ENCODE results near the gene DMD.

The DMD gene

DNA sequence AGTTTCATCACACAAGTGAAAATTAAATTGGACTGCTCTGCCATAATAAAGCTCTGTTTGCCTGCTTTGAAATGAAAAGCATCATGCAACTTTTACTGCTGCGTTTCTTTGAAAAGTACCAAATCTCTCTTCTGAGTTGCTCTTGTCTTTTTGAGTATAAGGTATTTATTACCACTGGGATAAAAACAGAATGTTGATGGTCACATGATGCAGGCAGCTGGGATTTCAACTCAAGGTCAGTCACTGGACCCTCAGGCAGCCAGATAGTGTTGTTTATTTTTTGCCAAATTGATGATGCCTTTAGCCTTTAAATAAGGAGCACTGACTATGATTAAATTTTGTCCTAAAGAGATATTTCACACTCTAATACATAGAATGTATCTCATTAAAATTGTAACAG lies 32.7 kb downstream of the DMD start:
- TF ChIP-seq, protein P1, sequence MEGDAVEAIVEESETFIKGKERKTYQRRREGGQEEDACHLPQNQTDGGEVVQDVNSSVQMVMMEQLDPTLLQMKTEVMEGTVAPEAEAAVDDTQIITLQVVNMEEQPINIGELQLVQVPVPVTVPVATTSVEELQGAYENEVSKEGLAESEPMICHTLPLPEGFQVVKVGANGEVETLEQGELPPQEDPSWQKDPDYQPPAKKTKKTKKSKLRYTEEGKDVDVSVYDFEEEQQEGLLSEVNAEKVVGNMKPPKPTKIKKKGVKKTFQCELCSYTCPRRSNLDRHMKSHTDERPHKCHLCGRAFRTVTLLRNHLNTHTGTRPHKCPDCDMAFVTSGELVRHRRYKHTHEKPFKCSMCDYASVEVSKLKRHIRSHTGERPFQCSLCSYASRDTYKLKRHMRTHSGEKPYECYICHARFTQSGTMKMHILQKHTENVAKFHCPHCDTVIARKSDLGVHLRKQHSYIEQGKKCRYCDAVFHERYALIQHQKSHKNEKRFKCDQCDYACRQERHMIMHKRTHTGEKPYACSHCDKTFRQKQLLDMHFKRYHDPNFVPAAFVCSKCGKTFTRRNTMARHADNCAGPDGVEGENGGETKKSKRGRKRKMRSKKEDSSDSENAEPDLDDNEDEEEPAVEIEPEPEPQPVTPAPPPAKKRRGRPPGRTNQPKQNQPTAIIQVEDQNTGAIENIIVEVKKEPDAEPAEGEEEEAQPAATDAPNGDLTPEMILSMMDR (conservative IDR thresholded peaks at IDR 0.05), result no peak
- TF ChIP-seq ZFX (IDR thresholded peaks at IDR 0.05), result no peak
- H3K27ac ChIP-seq, result no peak overlapping the region

DNA sequence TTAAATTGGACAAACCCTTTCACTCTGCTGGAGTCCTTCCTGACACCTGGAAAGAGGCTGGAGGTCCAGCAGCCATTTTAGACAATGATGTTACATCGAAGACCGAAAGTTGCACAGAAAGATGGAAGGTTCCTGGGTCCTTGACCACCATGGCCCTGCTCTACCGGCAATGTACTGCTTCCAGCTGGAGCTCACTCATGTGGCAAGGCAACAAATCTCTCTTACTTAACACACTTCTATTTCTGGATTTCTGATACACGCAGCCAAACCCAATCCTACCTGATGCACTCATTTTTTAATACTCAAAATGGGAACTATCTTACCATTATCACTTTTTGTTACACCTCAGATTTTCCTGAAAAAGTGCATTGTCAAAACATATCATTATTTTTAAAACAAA lies 33.1 kb downstream of the DMD start:
- TF ChIP-seq ZFX (IDR thresholded peaks at IDR 0.05), result no peak
- TF ChIP-seq, protein P1 (conservative IDR thresholded peaks at IDR 0.05), result no peak
- no peak overlapping the region for H3K27ac ChIP-seq

DNA sequence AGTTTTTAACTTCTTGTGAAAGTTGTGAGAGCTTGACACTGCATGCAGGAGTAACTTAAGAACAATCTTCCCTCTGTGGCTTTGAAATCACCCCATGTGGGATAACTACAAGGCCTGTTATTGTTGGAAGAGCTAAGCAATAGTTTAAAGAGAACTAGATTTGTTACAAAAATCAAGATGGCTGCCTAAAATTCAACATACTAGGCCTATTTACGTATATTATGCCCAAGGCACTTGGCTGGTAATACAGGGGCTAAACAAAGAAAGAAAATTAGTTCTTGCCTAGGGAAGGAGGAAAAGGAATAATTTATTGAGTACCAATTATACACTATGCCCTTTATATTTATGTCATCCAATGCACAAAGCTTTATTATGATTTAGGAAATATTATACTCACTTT lies 36.1 kb downstream of the DMD start:
- no peak overlapping the region for H3K27ac ChIP-seq
- TF ChIP-seq, protein P1 (conservative IDR thresholded peaks at IDR 0.05), result no peak
- TF ChIP-seq ZFX (IDR thresholded peaks at IDR 0.05), result no peak

DNA sequence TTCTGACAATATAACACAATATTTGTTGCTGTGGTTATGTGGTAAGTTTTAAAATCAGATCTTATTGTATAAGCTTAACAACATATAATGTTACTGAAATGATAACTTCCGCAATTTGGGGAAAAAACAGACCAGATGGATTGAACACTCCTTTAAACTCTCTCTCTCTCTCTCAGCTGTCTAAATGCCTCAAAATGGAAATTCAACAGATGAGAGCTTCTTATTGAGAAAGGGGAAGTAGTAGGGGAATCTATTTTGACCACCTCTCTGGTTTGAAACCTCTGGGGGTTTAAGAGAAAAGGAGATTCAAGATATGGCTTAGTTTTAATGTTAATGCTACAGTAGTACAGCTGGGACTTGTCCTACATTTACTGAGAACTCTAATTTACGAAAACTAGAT lies 40.3 kb downstream of the DMD start:
- TF ChIP-seq ZFX (IDR thresholded peaks at IDR 0.05), result no peak
- TF ChIP-seq, protein P1 (conservative IDR thresholded peaks at IDR 0.05), result no peak
- no peak overlapping the region for H3K27ac ChIP-seq

DNA sequence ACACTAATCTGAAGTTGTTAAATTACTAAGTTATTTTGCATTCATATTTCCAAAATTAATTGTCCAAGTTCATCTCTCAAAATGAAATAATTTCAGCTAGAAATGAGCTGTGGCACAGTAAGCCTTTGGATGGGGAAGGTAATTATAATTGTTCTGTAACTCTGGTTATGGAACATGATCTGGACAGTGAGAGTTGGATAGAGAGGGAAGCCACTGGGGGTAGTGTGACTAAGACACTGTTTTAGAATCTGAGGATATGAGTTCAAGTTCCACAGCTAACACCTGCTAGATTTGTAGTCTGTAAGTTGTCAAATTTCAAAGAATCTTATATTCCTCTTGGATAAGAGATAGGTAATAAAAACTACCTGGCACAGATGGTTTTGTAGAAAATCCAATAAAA lies 49.5 kb downstream of the DMD start:
- no peak for TF ChIP-seq ZFX (IDR thresholded peaks at IDR 0.05)
- TF ChIP-seq, protein P1 (conservative IDR thresholded peaks at IDR 0.05), result no peak
- no peak overlapping the region for H3K27ac ChIP-seq

DNA sequence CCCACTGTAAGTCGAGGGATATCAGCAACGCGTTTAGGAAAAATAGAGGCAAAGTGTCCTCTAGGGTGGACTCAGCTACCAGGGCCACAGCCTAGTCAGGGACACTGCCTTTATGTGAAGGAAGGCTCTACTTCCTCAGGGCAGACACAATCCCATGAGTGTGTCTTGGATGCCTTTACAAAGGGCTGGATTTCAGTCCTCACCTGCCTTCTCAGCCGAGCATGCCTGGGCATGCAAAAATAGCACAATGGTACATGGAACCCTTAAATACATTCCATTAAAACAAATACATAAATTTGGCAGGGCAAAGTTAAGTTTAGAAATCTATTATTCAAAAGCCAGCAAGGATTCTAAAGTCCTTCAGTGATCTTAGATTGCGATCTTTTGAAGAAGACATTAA lies 51.1 kb downstream of the DMD start:
- TF ChIP-seq ZFX (IDR thresholded peaks at IDR 0.05), result no peak
- TF ChIP-seq, protein P1 (conservative IDR thresholded peaks at IDR 0.05), result no peak
- no peak overlapping the region for H3K27ac ChIP-seq

DNA sequence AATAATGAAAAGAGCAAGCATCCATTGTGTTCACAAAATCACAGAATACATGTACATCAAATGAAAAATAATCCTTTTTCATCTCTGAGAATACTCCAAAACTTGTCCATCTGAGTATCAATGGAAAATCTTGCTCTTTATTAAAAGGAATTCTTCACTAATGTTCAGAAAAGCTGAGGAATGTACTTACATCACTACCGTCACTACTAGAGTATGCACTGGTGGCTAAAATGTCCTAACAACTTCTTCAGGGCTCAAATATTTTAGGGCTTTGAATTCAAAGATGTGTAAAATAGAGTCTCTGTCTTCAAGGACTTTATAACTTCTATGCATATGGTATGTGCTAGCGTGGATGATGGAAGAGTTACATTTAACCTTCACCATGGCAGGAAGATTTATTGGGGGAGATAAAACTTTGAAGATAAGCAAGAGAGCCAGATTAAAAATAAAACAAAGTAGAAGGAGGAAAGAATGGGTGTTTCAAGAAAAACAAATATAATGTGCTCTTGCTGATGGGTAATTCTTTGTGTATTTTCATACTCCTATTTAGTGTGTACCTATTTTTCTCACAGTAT lies 55.1 kb downstream of the DMD start:
- TF ChIP-seq, protein P1 (conservative IDR thresholded peaks at IDR 0.05), result no peak
- no peak for TF ChIP-seq ZFX (IDR thresholded peaks at IDR 0.05)
- H3K27ac ChIP-seq, result no peak overlapping the region

Data from C4-2B (cell line).